HEK293T (cell line): ENCODE results near the gene CLN6.

Source experiments
- CTBP1 ChIP-seq: fragments of 450-650 bp; IDR thresholded peaks from 2 replicates; pipeline ENCODE4 v1.6.1; 2016; ENCODE audit warnings: borderline replicate concordance
- FOXM1 ChIP-seq: fragments of 450-650 bp; IDR thresholded peaks from 2 replicates; pipeline ENCODE4 v1.6.1; 2017; ENCODE audit warnings: mild to moderate bottlenecking, borderline replicate concordance
- HDGF ChIP-seq: fragments of 450-650 bp; IDR thresholded peaks from 2 replicates; pipeline ENCODE4 v1.6.1; 2017; ENCODE audit warnings: antibody characterized with exemption, borderline replicate concordance
- SUZ12 ChIP-seq: fragments of 450-650 bp; IDR thresholded peaks from 2 replicates; pipeline ENCODE4 v1.6.1; 2016; ENCODE audit warnings: mild to moderate bottlenecking

DNA sequence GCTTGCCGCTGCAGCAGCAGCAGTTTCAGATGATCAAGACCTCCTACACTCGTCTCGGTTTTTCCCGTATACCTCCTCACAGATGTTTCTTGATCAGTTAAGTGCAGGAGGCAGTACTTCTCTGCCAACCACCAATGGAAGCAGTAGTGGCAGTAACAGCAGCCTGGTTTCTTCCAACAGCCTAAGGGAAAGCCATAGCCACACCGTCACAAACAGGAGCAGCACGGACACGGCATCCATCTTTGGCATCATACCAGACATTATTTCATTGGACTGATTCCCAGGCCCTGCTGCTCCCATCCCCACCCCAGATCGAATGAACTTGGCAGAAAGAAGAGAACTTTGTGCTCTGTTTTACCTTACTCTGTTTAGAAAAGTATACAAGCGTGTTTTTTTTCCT is 42.0 kb downstream of the CLN6 start:
- TF ChIP-seq FOXM1 (no peak), SUZ12 (no peak), CTBP1 (no peak), HDGF (no peak)
